Loucy (cell line): ENCODE data around the gene ZNF134.

Experiments
- EZH2phosphoT487 ChIP-seq: fragments of 200-600 bp; IDR thresholded peaks from 2 replicates; pipeline ENCODE4 v1.6.1; 2018; ENCODE audit warnings: antibody characterized with exemption, mild to moderate bottlenecking, moderate library complexity, borderline replicate concordance
- TF ChIP-seq, protein P1 (sequence below): fragments of 200-600 bp; sonication (generic); conservative IDR thresholded peaks from 2 replicates; pipeline ENCODE4 v1.5.1; 2014; ENCODE audit warnings: mild to moderate bottlenecking, antibody characterized with exemption, low read length

DNA sequence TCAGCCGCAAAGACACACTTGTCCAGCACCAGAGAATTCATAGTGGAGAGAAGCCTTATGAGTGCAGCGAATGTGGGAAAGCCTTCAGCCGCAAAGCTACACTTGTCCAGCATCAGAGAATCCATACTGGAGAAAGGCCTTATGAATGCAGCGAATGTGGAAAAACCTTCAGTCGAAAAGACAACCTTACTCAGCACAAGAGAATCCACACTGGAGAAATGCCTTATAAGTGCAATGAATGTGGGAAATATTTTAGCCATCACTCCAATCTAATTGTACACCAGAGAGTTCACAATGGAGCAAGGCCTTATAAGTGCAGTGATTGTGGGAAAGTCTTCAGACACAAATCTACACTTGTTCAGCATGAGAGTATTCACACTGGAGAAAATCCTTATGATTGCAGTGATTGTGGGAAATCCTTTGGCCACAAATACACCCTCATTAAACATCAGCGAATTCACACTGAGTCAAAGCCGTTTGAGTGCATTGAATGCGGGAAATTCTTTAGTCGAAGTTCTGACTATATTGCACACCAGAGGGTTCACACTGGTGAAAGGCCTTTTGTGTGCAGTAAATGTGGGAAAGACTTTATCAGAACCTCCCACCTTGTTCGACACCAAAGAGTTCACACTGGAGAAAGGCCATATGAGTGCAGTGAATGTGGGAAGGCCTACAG, 6.8 kb downstream of the ZNF134 start:
- TF ChIP-seq, protein P1, sequence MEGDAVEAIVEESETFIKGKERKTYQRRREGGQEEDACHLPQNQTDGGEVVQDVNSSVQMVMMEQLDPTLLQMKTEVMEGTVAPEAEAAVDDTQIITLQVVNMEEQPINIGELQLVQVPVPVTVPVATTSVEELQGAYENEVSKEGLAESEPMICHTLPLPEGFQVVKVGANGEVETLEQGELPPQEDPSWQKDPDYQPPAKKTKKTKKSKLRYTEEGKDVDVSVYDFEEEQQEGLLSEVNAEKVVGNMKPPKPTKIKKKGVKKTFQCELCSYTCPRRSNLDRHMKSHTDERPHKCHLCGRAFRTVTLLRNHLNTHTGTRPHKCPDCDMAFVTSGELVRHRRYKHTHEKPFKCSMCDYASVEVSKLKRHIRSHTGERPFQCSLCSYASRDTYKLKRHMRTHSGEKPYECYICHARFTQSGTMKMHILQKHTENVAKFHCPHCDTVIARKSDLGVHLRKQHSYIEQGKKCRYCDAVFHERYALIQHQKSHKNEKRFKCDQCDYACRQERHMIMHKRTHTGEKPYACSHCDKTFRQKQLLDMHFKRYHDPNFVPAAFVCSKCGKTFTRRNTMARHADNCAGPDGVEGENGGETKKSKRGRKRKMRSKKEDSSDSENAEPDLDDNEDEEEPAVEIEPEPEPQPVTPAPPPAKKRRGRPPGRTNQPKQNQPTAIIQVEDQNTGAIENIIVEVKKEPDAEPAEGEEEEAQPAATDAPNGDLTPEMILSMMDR = no peak
- TF ChIP-seq EZH2phosphoT487 = no peak
